Measurements from ENCODE around the gene GUCD1. TPM values are rescaled to one million over a fixed set of nuclear protein-coding genes. Genes with fewer than 3 reads are reported as not detected.

GUCD1 gene
- total and polyA plus RNA-seq, 12 donors = 75.4 to 162 (median 112) TPM

DNA sequence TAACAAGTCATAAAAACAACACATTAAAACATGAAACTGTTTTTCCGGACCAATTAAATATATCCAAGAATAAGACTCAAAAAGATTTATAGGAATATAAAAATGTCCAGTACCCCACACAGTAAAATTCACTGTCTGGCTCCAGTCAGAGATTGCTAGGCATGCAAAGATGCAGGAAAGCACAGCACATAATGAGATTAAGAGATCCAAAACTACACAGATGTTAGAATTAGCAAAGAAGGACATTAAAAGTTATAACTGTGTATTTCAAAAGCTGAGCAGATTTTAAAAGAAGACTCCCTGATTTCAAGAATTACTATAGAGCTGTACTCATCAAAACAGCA, 24.3 kb upstream of the GUCD1 start:
- no peaks in the 10 kb centered on the region for H3K4me1 ChIP-seq (replicated peaks in 1 of 2)
- intact Hi-C loops (cut with DNase I) = no loop called here
- H3K36me3 ChIP-seq (replicated peaks in 1 of 2) = peaks cover 0 to under 1% of the 10 kb centered on the region in 2 donors
- H3K9me3 ChIP-seq (replicated peaks in 1 of 3) = no peaks in the 10 kb centered on the region
- TF ChIP-seq POLR2A (IDR thresholded peaks at IDR 0.05) = no peak
- TF ChIP-seq, protein P1, sequence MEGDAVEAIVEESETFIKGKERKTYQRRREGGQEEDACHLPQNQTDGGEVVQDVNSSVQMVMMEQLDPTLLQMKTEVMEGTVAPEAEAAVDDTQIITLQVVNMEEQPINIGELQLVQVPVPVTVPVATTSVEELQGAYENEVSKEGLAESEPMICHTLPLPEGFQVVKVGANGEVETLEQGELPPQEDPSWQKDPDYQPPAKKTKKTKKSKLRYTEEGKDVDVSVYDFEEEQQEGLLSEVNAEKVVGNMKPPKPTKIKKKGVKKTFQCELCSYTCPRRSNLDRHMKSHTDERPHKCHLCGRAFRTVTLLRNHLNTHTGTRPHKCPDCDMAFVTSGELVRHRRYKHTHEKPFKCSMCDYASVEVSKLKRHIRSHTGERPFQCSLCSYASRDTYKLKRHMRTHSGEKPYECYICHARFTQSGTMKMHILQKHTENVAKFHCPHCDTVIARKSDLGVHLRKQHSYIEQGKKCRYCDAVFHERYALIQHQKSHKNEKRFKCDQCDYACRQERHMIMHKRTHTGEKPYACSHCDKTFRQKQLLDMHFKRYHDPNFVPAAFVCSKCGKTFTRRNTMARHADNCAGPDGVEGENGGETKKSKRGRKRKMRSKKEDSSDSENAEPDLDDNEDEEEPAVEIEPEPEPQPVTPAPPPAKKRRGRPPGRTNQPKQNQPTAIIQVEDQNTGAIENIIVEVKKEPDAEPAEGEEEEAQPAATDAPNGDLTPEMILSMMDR (IDR thresholded peaks at IDR 0.05) = no peak
- no peaks in the 10 kb centered on the region for H3K27me3 ChIP-seq
- no peak overlapping the region for H3K4me3 ChIP-seq
- no peak overlapping the region for H3K27ac ChIP-seq
- WGBS, 4 donors = 63 to 77% (median 71%) methylated on average over 1 of the region's 1 CpG
- DNase-seq = no peak

DNA sequence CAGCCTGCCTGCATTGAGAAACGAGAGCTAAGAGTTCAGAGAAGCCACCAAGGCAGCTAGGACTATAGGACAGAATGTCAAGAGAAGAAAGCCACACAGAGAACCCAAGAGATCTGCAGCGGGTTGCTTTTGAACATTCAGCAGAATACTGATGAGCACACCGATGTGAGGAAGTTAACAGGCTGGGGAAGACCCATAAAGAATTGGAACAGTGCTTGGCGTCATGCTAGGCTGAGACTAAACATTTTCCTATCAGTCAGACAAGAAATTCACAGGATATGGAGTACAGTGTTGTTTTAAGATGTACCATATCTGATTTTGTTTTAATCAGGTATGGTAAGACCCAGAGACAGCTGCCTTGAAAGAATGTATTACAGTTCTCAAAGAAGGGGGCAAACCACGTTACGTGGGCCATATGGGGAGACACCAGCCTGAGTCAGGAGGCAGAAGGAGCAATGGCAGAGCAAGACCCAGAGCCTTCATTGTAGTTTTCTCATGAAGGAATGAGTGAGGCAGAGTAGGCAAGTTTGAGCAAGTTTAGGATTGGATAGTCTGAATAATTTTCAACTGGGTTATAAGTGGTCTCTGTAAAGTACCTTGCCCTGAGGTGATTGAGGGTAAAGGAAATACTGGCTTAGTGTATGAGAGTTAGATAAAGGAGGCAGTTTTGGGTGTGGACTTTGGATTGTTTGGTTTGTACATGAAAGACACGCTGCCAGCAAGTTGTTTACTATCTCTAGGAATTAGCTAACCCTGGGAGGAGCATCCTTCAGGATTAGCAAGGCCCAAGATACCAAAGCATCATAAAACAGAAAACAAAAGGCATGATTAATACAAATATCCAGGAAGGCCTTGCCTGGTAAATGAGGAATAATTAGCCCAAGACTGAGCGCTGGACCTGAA, 23.7 kb upstream of the GUCD1 start:
- H3K27me3 ChIP-seq = no peaks in the 10 kb centered on the region
- intact Hi-C loops (cut with DNase I) = no loop called here
- H3K36me3 ChIP-seq (replicated peaks in 1 of 2) = peaks cover 0 to 7% of the 10 kb centered on the region in 2 donors
- no peak for TF ChIP-seq POLR2A (IDR thresholded peaks at IDR 0.05)
- TF ChIP-seq, protein P1 (IDR thresholded peaks at IDR 0.05) = no peak
- peak overlapping the region in 1 of 5 donors; percentile 5 for H3K27ac ChIP-seq
- no peaks in the 10 kb centered on the region for H3K4me1 ChIP-seq (replicated peaks in 1 of 2)
- no peak for DNase-seq
- no peaks in the 10 kb centered on the region for H3K9me3 ChIP-seq (replicated peaks in 1 of 3)
- 84 to 91% (median 88%) methylated on average over 8 of the region's 8 CpGs for WGBS, 4 donors
- H3K4me3 ChIP-seq = no peak overlapping the region

DNA sequence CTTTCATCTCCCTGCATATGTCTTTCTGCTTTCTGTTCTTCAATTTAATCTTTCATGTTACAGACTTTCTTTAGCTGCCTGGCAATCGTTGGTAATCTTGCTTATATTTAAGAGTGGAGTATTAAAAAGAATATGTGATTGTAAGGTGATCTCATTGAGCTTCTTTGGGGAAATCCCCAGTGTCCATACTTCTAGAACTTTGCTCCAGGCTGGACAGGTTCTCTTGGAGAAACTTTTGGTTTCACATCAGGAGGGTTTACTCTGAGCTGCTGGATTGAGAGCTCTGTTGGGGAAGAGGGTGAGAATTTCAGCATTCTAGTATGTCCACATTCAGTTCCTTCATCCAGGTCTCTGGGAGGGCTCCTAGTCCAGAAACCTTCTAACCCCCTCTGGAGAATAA, 21.8 kb upstream of the GUCD1 start:
- Histone ChIP-seq H3K36me3 (replicated peaks in 1 of 2) (peaks cover 0 to 24% of the 10 kb centered on the region in 2 donors), H3K9me3 (replicated peaks in 1 of 3) (no peaks in the 10 kb centered on the region), H3K27me3 (no peaks in the 10 kb centered on the region), H3K4me1 (replicated peaks in 1 of 2) (no peaks in the 10 kb centered on the region), H3K27ac (no peak overlapping the region), H3K4me3 (no peak overlapping the region)
- intact Hi-C loops (cut with DNase I) = no loop called here
- no peak for DNase-seq
- whole genome bisulfite sequencing, 4 donors = 62 to 90% (median 86%) methylated on average over 1 of the region's 1 CpG
- TF ChIP-seq, protein P1 (IDR thresholded peaks at IDR 0.05) = no peak
- no peak for TF ChIP-seq POLR2A (IDR thresholded peaks at IDR 0.05)

DNA sequence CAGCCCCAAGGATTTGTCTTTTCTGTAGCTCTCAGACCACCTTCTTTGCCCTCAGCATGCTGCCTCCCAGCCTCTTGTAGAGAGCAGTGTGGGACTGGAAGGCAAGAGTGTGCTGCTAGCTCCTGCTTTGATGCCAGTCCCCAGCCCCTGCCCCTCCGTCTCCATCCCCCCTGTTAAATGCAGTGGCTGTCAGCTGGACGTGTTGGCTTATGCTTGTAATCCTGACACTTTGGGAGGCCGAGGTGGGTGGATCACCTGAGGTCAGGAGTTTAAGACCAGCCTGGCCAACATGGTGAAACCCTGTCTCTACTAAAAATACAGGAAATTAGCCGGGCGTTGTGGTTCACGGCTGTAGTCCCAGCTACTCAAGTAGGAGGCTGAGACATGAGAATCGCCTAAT, 16.3 kb upstream of the GUCD1 start:
- intact Hi-C loops (cut with DNase I) = no loop called here
- H3K27me3 ChIP-seq = no peaks in the 10 kb centered on the region
- no peak overlapping the region for H3K27ac ChIP-seq
- H3K36me3 ChIP-seq (replicated peaks in 1 of 2) = peaks cover 0 to 63% of the 10 kb centered on the region in 2 donors
- peaks cover 0 to 8% of the 10 kb centered on the region in 2 donors for H3K4me1 ChIP-seq (replicated peaks in 1 of 2)
- TF ChIP-seq, protein P1 (IDR thresholded peaks at IDR 0.05) = no peak
- no peak for TF ChIP-seq POLR2A (IDR thresholded peaks at IDR 0.05)
- WGBS, 4 donors = 85 to 93% (median 89%) methylated on average over 6 to 7 of the region's 7 CpGs
- DNase-seq = no peak
- no peak overlapping the region for H3K4me3 ChIP-seq
- H3K9me3 ChIP-seq (replicated peaks in 1 of 3) = no peaks in the 10 kb centered on the region

Data from adrenal gland (tissue), 12 donors.